ENCODE results near the gene DNM3. TPM values are rescaled to one million over a fixed set of nuclear protein-coding genes. Genes with fewer than 3 reads are reported as not detected.

The DNM3 gene
- total and polyA plus RNA-seq, 9 of the 15 experiments (the other 6 are each of a cell fraction or from before 2014, with no cell fraction given) = 0.08 to 0.36 (median 0.22) TPM; not detected in 1

DNA sequence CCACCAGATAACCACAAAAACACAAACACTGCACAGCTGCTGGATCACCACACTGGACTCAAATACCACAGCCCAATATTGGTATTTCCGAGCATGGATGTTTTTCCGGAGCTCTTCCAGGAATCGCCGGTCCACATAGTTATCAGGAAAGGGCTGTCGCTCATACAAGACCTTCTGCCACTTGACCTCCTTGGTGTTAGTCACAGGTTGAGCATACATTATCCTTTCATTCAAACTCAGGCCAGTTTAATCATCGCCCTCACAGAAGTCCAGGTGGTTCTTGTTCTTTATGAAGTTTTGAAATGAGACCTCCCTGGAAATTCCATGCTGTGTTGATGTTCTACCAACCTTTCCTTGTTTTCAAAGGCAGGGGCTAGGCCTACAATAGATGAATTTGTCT, 601.1 kb downstream of the DNM3 start (continued):
- TF ChIP-seq JUND (IDR thresholded peaks at IDR 0.05; ENCODE audit: borderline replicate concordance, low read depth, low read length) (peak; percentile 87), JUND (tag; IDR thresholded peaks at IDR 0.05; ENCODE audit: borderline replicate concordance, low read depth, low read length) (peak; percentile 80; the same call in 1 of the 3 replicates), TEAD4 (IDR thresholded peaks at IDR 0.05; ENCODE audit: low read length) (peak; percentile 93), TEAD4 (CRISPR knock-in tag; IDR thresholded peaks at IDR 0.05; ENCODE audit: borderline replicate concordance) (no peak), TRIM28 (IDR thresholded peaks at IDR 0.05) (0 out of 2 replicates have a peak, but pooled peaks have one; percentile 50), HLTF (IDR thresholded peaks at IDR 0.05) (peak; percentile 53; the same call in 1 of the 2 replicates), EWSR1 (IDR thresholded peaks at IDR 0.05; ENCODE audit: borderline replicate concordance, low read depth, partially characterized antibody) (no peak), ARID3A (IDR thresholded peaks at IDR 0.05; ENCODE audit: borderline replicate concordance, low read depth, low read length) (peak; percentile 75; the same call in 1 of the 2 replicates), PML (IDR thresholded peaks at IDR 0.05; ENCODE audit: low read length) (peak; percentile 83; the same call in 1 of the 2 replicates), SMARCE1 (IDR thresholded peaks at IDR 0.05) (peak; percentile 64; the same call in 1 of the 2 replicates), PHF21A (IDR thresholded peaks at IDR 0.05; ENCODE audit: borderline replicate concordance, low read depth) (no peak), ZNF507 (tag; conservative IDR thresholded peaks at IDR 0.05) (no peak), ETV1 (tag; conservative IDR thresholded peaks at IDR 0.05; ENCODE audit: low read depth) (peak; percentile 34; the same call in 1 of the 2 replicates), ARHGAP35 (IDR thresholded peaks at IDR 0.05; ENCODE audit: partially characterized antibody) (no peak), MTA2 (IDR thresholded peaks at IDR 0.05; ENCODE audit: low read depth) (peak; percentile 52), FOXA3 (CRISPR knock-in tag; conservative IDR thresholded peaks at IDR 0.05 in 1 of 2, IDR thresholded peaks at IDR 0.05 in 1 of 2) (peak in 1 of 2 experiments; percentile 51; a peak in 2 of 4 replicates), ZNF395 (CRISPR knock-in tag; IDR thresholded peaks at IDR 0.05) (peak; percentile 59; the same call in 1 of the 2 replicates), TFAP4 (CRISPR knock-in tag; IDR thresholded peaks at IDR 0.05; ENCODE audit: borderline replicate concordance) (0 out of 2 replicates have a peak, but pooled peaks have one; percentile 14), ETV5 (CRISPR knock-in tag; IDR thresholded peaks at IDR 0.05; ENCODE audit: low read depth) (peak; percentile 78), GTF2F1 (IDR thresholded peaks at IDR 0.05; ENCODE audit: low read depth, low read length) (no peak), RFX5 (IDR thresholded peaks at IDR 0.05; ENCODE audit: low read depth, low read length) (no peak)
- TF ChIP-seq, protein P1, sequence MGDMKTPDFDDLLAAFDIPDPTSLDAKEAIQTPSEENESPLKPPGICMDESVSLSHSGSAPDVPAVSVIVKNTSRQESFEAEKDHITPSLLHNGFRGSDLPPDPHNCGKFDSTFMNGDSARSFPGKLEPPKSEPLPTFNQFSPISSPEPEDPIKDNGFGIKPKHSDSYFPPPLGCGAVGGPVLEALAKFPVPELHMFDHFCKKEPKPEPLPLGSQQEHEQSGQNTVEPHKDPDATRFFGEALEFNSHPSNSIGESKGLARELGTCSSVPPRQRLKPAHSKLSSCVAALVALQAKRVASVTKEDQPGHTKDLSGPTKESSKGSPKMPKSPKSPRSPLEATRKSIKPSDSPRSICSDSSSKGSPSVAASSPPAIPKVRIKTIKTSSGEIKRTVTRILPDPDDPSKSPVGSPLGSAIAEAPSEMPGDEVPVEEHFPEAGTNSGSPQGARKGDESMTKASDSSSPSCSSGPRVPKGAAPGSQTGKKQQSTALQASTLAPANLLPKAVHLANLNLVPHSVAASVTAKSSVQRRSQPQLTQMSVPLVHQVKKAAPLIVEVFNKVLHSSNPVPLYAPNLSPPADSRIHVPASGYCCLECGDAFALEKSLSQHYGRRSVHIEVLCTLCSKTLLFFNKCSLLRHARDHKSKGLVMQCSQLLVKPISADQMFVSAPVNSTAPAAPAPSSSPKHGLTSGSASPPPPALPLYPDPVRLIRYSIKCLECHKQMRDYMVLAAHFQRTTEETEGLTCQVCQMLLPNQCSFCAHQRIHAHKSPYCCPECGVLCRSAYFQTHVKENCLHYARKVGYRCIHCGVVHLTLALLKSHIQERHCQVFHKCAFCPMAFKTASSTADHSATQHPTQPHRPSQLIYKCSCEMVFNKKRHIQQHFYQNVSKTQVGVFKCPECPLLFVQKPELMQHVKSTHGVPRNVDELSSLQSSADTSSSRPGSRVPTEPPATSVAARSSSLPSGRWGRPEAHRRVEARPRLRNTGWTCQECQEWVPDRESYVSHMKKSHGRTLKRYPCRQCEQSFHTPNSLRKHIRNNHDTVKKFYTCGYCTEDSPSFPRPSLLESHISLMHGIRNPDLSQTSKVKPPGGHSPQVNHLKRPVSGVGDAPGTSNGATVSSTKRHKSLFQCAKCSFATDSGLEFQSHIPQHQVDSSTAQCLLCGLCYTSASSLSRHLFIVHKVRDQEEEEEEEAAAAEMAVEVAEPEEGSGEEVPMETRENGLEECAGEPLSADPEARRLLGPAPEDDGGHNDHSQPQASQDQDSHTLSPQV (IDR thresholded peaks at IDR 0.05) = 0 out of 2 replicates have a peak, but pooled peaks have one; percentile 17
